Keratinocyte (primary cell): Measurements from ENCODE around the gene MAP3K20.

ENCODE experiments used
- CTCF ChIP-seq, 3 experiments: IDR thresholded peaks in 1 of 3; conservative IDR thresholded peaks in 1 of 3; optimal IDR thresholded peaks in 1 of 3; 2 replicates in 2 of 3; 3 replicates in 1 of 3; pipeline versions ENCODE3 to v1.5.1; 2011; ENCODE audit warnings: low read length in 3 of 3, mild to moderate bottlenecking in 3 of 3, moderate library complexity in 2 of 3, control low read depth in 1 of 3, inconsistent platforms in 1 of 3; ENCODE audit not compliant: insufficient read depth in 2 of 3; ENCODE audit errors: extremely low read depth in 1 of 3
- EZH2 ChIP-seq: IDR thresholded peaks from one replicate; pipeline ENCODE4 v1.6.1; 2012; ENCODE audit warnings: inconsistent platforms, mild to moderate bottlenecking, low read length, moderate library complexity

- TF ChIP-seq CTCF (optimal IDR thresholded peaks at IDR 0.05 in 1 of 3, IDR thresholded peaks at IDR 0.05 in 1 of 3, conservative IDR thresholded peaks at IDR 0.05 in 1 of 3; ENCODE audit: extremely low read depth in 1 of 3, insufficient read depth in 2 of 3, low read length in 3 of 3), result no peak
- TF ChIP-seq EZH2, result no peak
Measured at GRCh38 chr2:173311844-173312606, 236.4 kb downstream of the MAP3K20 start.
